ENCODE results near the gene PLA2G2F. TPM values are rescaled to one million over a fixed set of nuclear protein-coding genes. Genes with fewer than 3 reads are reported as not detected.

PLA2G2F gene
- total and polyA plus RNA-seq, 8 donors = 0.18 to 6.4 TPM; not detected in 6

DNA sequence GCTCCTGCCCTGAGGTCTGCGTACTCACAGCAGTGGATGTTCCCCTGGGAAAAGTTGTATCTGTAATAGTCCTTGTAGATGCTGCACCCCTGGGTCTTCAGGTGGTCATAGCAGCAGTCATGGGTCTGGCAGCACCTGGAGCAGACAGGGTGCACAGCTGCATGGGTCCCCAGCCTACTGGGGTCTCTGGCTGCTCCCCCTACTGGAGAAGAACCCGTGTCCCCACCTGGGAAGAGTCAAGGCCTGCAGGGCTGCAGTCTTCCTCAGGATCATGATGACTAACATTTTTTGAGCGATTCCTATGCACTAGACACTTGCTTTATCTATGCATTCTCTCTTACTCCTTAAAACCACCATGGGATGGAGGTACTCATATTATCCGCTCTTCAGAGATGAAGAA is 23.6 kb upstream of the PLA2G2F start:
- 77 to 89% (median 83%) methylated on average over 3 to 4 of the region's 4 CpGs for WGBS, 5 donors
- no peak for DNase-seq

DNA sequence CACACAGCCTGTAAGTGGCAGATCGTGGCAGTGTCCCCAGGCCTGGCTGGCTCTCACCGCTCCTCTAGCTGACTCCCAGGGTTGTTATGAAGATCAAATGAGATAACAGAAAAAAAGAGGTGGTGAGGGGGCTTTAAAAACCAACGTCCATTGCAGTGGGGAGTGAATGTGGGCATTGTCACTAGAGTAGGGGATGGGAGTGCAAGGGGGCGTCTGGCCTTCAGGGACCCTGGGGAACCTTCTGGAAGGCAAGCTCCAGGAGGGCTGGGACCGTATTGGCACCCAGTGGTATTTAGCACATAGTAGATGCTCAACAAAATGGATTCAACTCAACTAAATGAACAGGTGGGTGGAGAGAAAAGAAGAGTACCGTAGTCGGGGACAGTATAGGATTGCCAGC is 23.2 kb upstream of the PLA2G2F start:
- Histone ChIP-seq H3K27me3 (peaks cover 0 to 52% (median 0%) of the 10 kb centered on the region in 3 donors), H3K9me3 (no peaks in the 10 kb centered on the region), H3K4me1 (no peaks in the 10 kb centered on the region), H3K36me3 (no peaks in the 10 kb centered on the region), H3K27ac (no peak overlapping the region), H3K4me3 (no peak overlapping the region)
- TF ChIP-seq POLR2AphosphoS5 (IDR thresholded peaks at IDR 0.05) (no peak), POLR2A (IDR thresholded peaks at IDR 0.05) (no peak)
- intact Hi-C loops (cut with DNase I; ENCODE audit: low total_unique reads) = no loop called here
- no peak for DNase-seq
- WGBS, 5 donors = 79 to 90% (median 85%) methylated on average over 7 of the region's 7 CpGs

More for the DNA sequence above, 23.6 kb upstream of the PLA2G2F start:
- no peaks in the 10 kb centered on the region for H3K4me1 ChIP-seq
- peaks cover 0 to 47% (median 0%) of the 10 kb centered on the region in 3 donors for H3K27me3 ChIP-seq
- no peaks in the 10 kb centered on the region for H3K36me3 ChIP-seq
- TF ChIP-seq, protein P1, sequence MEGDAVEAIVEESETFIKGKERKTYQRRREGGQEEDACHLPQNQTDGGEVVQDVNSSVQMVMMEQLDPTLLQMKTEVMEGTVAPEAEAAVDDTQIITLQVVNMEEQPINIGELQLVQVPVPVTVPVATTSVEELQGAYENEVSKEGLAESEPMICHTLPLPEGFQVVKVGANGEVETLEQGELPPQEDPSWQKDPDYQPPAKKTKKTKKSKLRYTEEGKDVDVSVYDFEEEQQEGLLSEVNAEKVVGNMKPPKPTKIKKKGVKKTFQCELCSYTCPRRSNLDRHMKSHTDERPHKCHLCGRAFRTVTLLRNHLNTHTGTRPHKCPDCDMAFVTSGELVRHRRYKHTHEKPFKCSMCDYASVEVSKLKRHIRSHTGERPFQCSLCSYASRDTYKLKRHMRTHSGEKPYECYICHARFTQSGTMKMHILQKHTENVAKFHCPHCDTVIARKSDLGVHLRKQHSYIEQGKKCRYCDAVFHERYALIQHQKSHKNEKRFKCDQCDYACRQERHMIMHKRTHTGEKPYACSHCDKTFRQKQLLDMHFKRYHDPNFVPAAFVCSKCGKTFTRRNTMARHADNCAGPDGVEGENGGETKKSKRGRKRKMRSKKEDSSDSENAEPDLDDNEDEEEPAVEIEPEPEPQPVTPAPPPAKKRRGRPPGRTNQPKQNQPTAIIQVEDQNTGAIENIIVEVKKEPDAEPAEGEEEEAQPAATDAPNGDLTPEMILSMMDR (IDR thresholded peaks at IDR 0.05) = no peak
- TF ChIP-seq POLR2A (IDR thresholded peaks at IDR 0.05) (no peak), POLR2AphosphoS5 (IDR thresholded peaks at IDR 0.05) (no peak), EP300 (IDR thresholded peaks at IDR 0.05) (no peak)
- intact Hi-C loops (cut with DNase I; ENCODE audit: low total_unique reads) = no loop called here
- no peak overlapping the region for H3K4me3 ChIP-seq
- no peaks in the 10 kb centered on the region for H3K9me3 ChIP-seq
- H3K27ac ChIP-seq = no peak overlapping the region

DNA sequence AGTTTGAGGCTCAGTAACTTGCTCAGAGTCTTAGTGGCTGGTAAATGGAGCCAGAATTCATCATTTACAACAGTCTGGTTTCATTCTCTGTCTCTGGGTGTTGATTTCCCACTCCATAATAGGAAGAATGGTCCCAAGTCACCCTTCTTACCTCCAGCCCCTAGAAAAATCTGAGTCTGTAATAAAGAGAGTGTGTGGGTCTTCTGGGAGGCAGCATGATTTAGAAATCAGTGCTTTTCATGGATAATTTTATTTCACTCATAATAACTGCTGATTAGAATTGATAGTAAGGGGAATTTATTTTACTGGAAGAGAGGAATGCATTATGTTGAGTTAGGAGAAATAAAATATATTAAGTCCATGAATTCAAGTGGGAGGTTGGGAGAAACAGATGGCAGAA is 21.9 kb upstream of the PLA2G2F start:
- H3K27me3 ChIP-seq = peaks cover 0 to 60% (median 0%) of the 10 kb centered on the region in 3 donors
- no peaks in the 10 kb centered on the region for H3K4me1 ChIP-seq
- intact Hi-C loops (cut with DNase I; ENCODE audit: low total_unique reads) = no loop called here
- H3K9me3 ChIP-seq = no peaks in the 10 kb centered on the region
- no peak overlapping the region for H3K27ac ChIP-seq
- H3K36me3 ChIP-seq = no peaks in the 10 kb centered on the region
- TF ChIP-seq, protein P1 (IDR thresholded peaks at IDR 0.05) = no peak
- no peak for TF ChIP-seq EP300 (IDR thresholded peaks at IDR 0.05)
- TF ChIP-seq POLR2A (IDR thresholded peaks at IDR 0.05) = no peak
- TF ChIP-seq POLR2AphosphoS5 (IDR thresholded peaks at IDR 0.05) = no peak
- no peak overlapping the region for H3K4me3 ChIP-seq
- DNase-seq = no peak

DNA sequence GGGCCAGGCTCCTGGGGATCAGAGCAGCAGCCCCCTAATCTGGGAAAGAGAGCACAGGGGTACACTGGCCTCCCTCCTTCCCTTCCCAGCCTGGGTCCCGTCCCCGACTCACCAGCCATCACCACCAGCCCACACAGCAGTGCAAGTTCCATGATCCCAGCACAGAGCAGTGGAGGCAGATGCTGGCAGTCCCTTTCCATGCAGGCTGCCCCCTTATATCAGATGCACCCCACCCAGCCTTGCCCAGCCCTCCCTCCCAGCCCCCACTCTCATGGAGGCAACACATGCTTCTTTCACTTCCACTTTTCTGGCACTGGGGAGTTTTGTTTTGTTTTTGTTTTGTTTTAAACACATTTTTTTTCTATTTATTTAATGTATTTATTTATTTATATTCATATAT is 19.8 kb upstream of the PLA2G2F start, which contains the start of gene PLA2G2D:
Gene PLA2G2D (minus strand): TSS at position 190 of the 400 bp plus-strand sequence. CDS start 38 bp downstream, at position 152.
- no peak for TF ChIP-seq POLR2A (IDR thresholded peaks at IDR 0.05)
- no peak for TF ChIP-seq EP300 (IDR thresholded peaks at IDR 0.05)
- TF ChIP-seq, protein P1 (IDR thresholded peaks at IDR 0.05) = no peak
- no peak for TF ChIP-seq POLR2AphosphoS5 (IDR thresholded peaks at IDR 0.05)
- no peak within 1 kb of the TSS for H3K4me3 ChIP-seq
- DNase-seq = no peak
- H3K27ac ChIP-seq = no peak within 1 kb of the TSS
- no peaks in the 10 kb centered on the region for H3K9me3 ChIP-seq
- H3K4me1 ChIP-seq = peaks cover 0 to 4% (median 0%) of the 10 kb centered on the region in 4 donors
- WGBS, 5 donors = 85 to 92% (median 87%) methylated on average over 2 of the region's 2 CpGs
- intact Hi-C loops (cut with DNase I; ENCODE audit: low total_unique reads) = no loop called here
- no peaks in the 10 kb centered on the region for H3K36me3 ChIP-seq
- peaks cover 0 to 44% (median 0%) of the 10 kb centered on the region in 3 donors for H3K27me3 ChIP-seq

DNA sequence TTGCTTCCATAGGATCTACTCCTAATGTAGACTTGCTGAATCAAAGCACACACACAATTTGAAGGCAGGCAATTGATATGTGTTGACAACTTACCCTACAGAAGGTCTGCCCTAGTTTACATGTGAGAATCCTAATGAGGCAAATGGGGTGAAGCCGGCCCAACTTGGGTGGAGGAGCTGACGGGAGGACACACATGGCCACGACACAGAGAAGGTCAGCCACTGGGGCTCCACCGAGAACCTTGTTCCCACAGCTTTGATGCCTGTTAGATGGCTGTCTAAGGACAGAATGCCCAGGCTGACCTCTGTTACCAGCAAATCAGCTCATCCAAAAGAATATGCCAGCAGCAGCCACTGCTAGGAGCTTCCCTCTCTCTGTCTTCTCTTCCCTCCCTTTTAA is 18.3 kb upstream of the PLA2G2F start:
- no peak overlapping the region for H3K27ac ChIP-seq
- DNase-seq = no peak
- 82 to 94% (median 90%) methylated on average over 4 of the region's 4 CpGs for WGBS, 5 donors
- H3K36me3 ChIP-seq = no peaks in the 10 kb centered on the region
- intact Hi-C loops (cut with DNase I; ENCODE audit: low total_unique reads) = no loop called here
- no peak overlapping the region for H3K4me3 ChIP-seq
- no peak for TF ChIP-seq EP300 (IDR thresholded peaks at IDR 0.05)
- TF ChIP-seq POLR2A (IDR thresholded peaks at IDR 0.05) = no peak
- TF ChIP-seq POLR2AphosphoS5 (IDR thresholded peaks at IDR 0.05) = no peak
- TF ChIP-seq, protein P1 (IDR thresholded peaks at IDR 0.05) = no peak
- no peaks in the 10 kb centered on the region for H3K9me3 ChIP-seq
- peaks cover 0 to 34% (median 0%) of the 10 kb centered on the region in 3 donors for H3K27me3 ChIP-seq
- peaks cover 0 to 10% (median 1%) of the 10 kb centered on the region in 4 donors for H3K4me1 ChIP-seq

All from stomach (tissue), 9 donors.